Measurements from ENCODE around the gene STK32A.

Gene STK32A

DNA sequence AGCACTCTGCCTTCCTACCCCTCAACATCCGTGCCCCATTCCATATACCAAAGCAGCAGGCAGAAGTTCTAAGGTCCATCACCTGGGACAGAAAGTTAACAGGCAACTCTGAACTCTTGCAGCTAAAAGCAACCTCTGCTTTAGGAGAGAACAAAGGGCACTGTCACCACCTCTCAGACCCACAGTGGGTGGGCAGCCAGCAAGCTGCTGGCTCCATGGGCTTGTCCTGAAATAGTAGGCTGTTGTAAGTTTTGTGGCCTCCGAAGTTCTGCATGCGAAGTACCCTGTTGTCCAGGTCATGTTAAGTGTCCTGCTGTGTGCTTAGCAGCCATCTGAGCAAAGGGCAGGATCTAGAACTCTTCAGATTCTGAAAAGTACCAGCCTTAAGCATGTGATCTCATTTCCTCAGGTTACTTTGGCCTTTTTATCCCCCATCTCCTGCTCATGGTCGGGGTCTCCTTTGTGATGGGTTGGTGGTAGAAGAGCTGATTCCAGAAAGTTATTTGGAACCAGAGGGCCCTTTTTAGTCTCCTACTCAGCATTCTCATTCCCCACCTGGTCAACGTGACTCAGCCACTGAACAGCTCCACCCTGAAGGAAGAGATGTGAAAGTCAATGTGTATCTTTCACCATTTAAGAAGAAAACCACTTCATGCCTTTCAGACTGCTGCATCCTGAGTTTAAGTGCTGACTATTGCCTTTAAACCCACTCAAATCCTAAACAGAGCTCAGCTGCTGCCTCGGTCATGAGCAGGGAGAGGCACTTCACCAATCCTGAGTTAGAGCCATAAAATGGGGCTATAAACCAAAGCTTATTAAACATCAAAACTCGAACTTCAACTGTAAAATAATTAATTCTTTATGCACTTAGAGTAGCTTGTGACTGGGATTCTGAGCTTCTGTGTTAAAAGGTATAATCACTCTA is 153.6 kb downstream of the STK32A start:
- Mint-ChIP-seq H3K27ac (no peak overlapping the region), H3K27me3 (no peaks in the 10 kb centered on the region), H3K4me1 (no peaks in the 10 kb centered on the region), H3K36me3 (no peaks in the 10 kb centered on the region), H3K9me3 (no peaks in the 10 kb centered on the region), H3K4me3 (no peak overlapping the region)

DNA sequence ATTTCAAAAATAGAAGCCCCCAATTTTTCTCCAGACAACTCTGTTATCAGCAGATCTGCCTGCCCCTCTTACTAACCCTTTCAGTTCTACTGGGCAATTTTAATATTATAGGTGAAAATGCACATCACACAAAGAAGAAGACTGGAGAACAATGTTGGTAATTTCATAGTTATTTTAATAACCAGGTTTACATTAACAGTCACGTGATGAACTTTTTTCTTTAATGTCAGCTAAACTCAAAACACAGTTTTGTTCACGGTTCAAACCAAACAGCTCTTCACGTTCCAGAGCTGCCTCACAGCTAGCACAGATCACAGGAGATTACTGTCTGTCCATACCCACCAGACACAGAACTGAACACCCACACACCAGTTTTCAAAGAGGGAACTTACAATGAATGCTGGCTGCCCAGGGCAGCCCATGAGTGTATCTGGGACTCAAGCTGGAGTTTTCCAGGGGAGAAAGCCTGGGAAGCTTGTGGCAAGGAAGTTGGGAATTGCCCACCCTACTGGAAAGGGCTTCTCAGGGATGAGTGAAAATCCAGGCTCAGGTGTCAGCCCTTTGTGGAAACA is 155.9 kb downstream of the STK32A start:
- Mint-ChIP-seq H3K27me3 (no peaks in the 10 kb centered on the region), H3K9me3 (no peaks in the 10 kb centered on the region), H3K4me3 (no peak overlapping the region), H3K27ac (no peak overlapping the region), H3K36me3 (no peaks in the 10 kb centered on the region), H3K4me1 (no peaks in the 10 kb centered on the region)

DNA sequence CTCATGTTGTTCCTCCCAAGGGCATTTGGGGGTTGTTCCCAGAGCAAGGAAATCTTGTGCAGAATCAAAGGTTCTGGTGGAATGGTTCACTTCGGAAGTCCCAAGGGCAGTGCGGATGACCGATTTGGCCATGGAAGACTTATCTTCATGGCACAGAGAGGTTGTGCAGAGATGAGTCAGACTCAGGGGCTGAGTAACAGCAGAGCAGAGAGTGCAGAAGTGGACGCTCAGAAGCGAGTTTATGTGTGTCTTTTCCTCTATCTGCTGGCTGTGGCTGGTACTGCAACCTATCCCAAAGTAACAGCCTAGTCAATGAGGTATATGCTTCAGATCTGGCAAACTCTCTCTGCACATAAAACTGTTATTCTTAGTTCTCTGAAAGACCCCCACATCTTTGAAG is 157.0 kb downstream of the STK32A start:
- no peak overlapping the region for H3K27ac Mint-ChIP-seq
- H3K9me3 Mint-ChIP-seq: no peaks in the 10 kb centered on the region
- no peaks in the 10 kb centered on the region for H3K4me1 Mint-ChIP-seq
- H3K36me3 Mint-ChIP-seq: no peaks in the 10 kb centered on the region
- H3K4me3 Mint-ChIP-seq: no peak overlapping the region
- no peaks in the 10 kb centered on the region for H3K27me3 Mint-ChIP-seq

DNA sequence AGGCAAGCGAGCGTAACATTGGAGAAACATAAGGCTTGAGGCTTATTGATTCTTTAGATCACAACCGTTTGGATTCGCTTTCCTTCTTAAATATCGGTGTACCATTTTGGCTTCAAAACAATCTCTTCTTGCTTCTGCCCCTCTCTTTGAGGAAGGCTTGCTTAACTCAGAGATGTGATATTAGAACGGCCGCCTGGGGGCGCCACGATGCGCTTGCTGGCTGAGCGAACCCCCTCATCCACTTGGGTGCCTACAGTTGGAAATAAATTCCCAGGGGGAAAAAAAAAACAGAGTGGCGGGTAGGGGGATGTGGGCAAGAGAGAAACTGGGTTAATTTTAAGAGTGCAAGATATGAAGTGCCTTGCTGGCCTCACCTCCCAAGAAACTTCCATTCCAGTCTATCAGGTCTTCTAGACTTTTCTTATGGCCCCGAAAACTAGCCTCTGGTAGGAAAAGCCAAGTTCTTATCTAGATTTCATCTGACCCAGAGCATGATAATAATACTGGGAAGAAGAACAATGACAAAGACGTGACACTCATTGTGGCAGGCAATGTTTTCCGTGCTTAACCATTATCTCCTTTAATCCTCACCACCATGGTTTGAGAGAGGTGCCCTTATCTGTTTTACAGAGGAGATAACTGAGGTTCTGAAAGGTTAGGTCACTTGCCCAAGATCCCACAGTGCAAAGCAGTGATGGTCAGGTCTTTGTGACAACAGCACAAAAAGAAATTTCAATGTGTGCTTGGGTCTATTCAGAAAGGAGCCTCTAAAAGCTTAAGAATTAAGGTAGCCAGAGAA is 159.2 kb downstream of the STK32A start:
- H3K4me1 Mint-ChIP-seq: no peaks in the 10 kb centered on the region
- H3K9me3 Mint-ChIP-seq: no peaks in the 10 kb centered on the region
- H3K36me3 Mint-ChIP-seq: no peaks in the 10 kb centered on the region
- H3K27ac Mint-ChIP-seq: no peak overlapping the region
- no peak overlapping the region for H3K4me3 Mint-ChIP-seq
- no peaks in the 10 kb centered on the region for H3K27me3 Mint-ChIP-seq

DNA sequence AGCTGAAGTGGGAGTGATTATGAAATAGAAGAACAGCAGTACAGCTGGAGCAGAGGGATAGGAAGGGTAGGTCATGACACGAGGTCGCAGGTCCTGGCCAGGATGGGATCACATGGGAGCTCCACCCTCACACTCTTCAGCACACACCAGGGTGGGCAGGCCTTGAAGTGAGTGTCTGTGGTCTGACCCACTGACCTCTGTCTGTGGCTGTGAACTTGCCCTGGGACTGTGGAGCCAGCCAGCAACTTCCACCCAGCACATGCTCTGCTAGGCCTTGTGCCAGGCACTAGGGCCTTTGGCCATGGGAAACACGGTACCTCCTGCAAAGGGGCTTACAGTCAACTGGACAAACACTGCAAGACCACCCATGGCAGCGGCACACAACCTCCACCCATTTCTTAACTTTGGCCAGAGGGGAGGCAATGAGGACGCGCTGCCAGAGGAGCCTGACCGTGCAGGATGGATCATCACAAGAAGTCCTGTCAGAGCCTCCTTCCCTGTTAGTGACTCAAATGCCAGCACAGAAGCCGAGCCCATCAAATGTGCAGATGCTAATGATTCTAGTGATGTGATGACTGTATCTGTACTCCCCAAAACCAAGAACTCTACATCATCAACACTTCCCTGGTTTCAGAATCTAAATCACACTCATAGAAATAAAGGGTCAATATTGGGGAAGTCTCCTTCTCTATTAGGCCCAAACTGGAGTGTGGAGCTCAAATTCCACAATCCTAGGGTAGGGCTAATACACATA is 161.4 kb downstream of the STK32A start:
- Mint-ChIP-seq H3K9me3 (no peaks in the 10 kb centered on the region), H3K4me1 (no peaks in the 10 kb centered on the region), H3K27me3 (no peaks in the 10 kb centered on the region), H3K4me3 (no peak overlapping the region), H3K27ac (no peak overlapping the region), H3K36me3 (no peaks in the 10 kb centered on the region)

DNA sequence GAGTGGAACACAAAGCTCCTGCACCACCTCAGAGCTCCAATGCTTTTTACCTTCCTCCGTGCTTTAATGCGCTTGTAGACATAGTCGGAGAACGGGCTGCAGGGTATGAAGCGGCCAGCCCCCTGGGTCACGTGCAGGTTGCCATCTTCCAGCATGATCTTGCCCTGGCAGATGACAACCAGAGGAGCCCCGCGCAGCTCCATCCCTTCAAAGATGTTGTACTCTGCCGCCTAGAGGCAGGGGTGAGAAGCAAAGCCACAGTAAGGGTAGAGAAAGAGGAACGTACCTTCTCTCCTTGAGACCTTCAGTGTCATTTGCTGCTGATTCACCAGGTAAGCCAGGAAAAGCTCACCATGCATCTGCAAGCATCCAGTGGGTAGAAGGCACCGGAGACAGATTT is 162.8 kb downstream of the STK32A start:
- H3K4me3 Mint-ChIP-seq: no peak overlapping the region
- H3K4me1 Mint-ChIP-seq: no peaks in the 10 kb centered on the region
- H3K9me3 Mint-ChIP-seq: no peaks in the 10 kb centered on the region
- no peaks in the 10 kb centered on the region for H3K36me3 Mint-ChIP-seq
- no peak overlapping the region for H3K27ac Mint-ChIP-seq
- no peaks in the 10 kb centered on the region for H3K27me3 Mint-ChIP-seq

GRCh38 chr5:147398860-147399259 is 164.0 kb downstream of the STK32A start:
- H3K4me3 Mint-ChIP-seq: no peak overlapping the region

DNA sequence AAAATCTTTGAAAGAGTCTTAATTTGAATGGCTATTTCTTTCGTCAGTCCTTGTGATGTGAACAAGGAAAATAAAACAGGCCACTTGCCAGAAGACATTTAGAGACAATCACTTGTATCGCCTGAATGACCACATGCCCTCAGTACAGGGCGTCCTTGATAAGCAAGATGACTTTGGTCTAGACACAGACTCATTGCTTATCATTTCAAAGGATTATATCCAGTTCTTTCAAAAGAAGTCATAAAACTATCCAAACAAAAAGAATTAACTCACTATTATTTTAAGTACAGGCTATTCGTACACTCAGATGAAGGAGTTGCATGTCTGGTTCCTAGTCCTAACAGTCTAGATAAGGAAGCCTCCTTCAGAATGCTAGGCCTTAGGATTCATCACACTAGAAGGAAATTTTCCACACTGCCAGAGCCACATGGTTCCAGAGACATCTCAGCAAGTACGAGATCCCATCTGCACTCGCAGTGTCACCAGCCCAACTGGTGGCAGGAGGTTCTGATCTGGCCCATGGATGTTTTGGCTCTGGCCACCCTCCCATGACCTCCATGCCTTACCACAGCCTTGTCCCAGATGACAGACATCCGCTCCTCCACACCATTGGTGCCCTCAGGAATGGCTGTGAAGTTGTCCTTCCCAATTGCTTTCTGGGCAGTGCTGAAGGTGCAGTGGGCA is 165.4 kb downstream of the STK32A start:
- Mint-ChIP-seq H3K27ac (no peak overlapping the region), H3K9me3 (no peaks in the 10 kb centered on the region), H3K4me3 (no peak overlapping the region), H3K4me1 (no peaks in the 10 kb centered on the region), H3K27me3 (peaks cover 2% of the 10 kb centered on the region), H3K36me3 (no peaks in the 10 kb centered on the region)

More at GRCh38 chr5:147398860-147399259, 164.0 kb downstream of the STK32A start:
- Mint-ChIP-seq H3K4me1 (no peaks in the 10 kb centered on the region), H3K27ac (no peak overlapping the region), H3K9me3 (no peaks in the 10 kb centered on the region), H3K27me3 (peaks cover 2% of the 10 kb centered on the region), H3K36me3 (no peaks in the 10 kb centered on the region)

GRCh38 chr5:147400881-147401280 is 166.1 kb downstream of the STK32A start:
- no peak overlapping the region for H3K4me3 Mint-ChIP-seq
- peaks cover 2% of the 10 kb centered on the region for H3K27me3 Mint-ChIP-seq
- no peak overlapping the region for H3K27ac Mint-ChIP-seq
- no peaks in the 10 kb centered on the region for H3K36me3 Mint-ChIP-seq
- H3K4me1 Mint-ChIP-seq: no peaks in the 10 kb centered on the region
- no peaks in the 10 kb centered on the region for H3K9me3 Mint-ChIP-seq

DNA sequence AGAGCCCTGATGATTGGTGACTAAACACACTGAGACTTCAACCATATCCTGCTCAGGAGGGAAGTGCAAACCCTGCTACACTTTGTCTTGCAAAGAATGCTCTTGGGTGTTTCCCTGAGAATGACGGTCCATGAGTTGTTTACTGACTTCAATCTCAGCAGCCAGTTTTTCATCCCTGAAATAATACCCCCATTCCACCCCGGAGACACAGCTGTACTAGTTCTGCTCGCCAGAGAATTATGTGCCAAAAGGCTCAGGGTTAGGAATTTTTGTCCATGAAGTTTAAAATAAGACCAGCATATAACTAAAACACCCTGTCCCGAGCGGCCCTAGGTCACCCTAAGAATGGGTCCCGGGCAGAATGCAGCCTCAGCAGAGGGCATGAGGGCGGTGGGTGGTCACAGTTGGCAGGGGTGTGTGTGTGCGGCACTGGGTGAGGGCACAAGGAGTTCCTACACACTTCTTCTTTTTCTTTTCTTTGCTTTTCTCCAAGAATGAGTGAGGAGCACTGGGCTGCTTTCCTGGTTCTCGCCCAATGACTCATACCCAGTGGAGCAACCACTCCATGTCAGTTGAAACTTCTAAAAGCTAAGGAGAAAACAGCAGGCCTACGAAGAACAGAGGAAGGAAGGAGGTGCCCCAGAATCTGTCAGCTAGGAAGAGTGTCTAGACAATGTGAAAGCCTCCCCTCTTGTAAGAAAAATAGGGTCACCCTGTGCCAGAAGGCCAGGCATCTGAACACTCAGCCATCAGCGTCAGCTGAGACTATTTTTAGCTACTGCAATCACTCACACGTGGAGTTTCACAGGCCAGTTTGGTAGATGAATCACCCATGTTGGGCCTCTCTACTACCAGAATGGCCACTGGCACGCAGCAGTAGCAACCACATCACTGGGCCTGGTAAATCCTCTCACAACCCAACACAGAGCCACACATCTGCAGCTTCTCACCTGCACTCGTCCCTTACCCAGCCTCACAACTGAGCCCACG is 169.1 kb downstream of the STK32A start:
- H3K27me3 Mint-ChIP-seq: peaks cover 3% of the 10 kb centered on the region
- H3K36me3 Mint-ChIP-seq: no peaks in the 10 kb centered on the region
- H3K4me3 Mint-ChIP-seq: no peak overlapping the region
- no peak overlapping the region for H3K27ac Mint-ChIP-seq
- no peaks in the 10 kb centered on the region for H3K4me1 Mint-ChIP-seq
- H3K9me3 Mint-ChIP-seq: no peaks in the 10 kb centered on the region

GRCh38 chr5:147404706-147405105 is 169.9 kb downstream of the STK32A start:
- H3K4me3 Mint-ChIP-seq: no peak overlapping the region
- no peaks in the 10 kb centered on the region for H3K36me3 Mint-ChIP-seq
- no peak overlapping the region for H3K27ac Mint-ChIP-seq
- no peaks in the 10 kb centered on the region for H3K9me3 Mint-ChIP-seq
- H3K4me1 Mint-ChIP-seq: no peaks in the 10 kb centered on the region
- H3K27me3 Mint-ChIP-seq: peaks cover 3% of the 10 kb centered on the region

- Mint-ChIP-seq H3K9me3 (no peaks in the 10 kb centered on the region), H3K27ac (no peak overlapping the region), H3K27me3 (peaks cover 3% of the 10 kb centered on the region), H3K4me1 (no peaks in the 10 kb centered on the region), H3K36me3 (no peaks in the 10 kb centered on the region), H3K4me3 (no peak overlapping the region)
Measured at GRCh38 chr5:147406636-147407035, 171.8 kb downstream of the STK32A start.

DNA sequence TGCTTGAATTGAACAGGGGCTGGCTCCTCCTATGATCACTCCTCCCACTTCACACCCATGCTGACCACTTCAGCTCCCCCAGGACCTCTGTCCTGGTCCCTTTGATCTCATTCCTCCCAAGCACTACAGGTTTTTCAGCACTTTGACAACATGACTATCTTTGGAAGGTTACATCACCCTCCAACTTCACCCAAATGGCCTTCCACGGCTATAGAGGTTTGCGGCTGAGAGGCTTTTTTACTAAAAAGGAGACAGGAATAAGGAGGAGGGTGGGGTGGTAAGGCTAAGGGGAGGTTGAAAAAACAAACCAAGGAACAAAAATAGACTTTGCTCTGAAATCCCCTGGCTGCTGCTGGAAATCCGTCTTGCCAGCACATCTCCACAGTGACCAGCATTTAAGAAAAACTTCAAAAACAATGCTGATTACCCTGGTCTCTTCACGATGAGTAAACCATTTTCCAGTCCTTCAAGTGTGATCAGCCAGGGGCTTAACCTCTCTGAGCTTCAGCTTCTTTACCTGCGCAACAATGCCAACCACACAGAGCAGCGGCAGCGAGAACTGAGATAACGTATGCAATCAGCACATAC is 172.4 kb downstream of the STK32A start:
- H3K36me3 Mint-ChIP-seq: no peaks in the 10 kb centered on the region
- H3K27me3 Mint-ChIP-seq: peaks cover 3% of the 10 kb centered on the region
- H3K9me3 Mint-ChIP-seq: no peaks in the 10 kb centered on the region
- H3K4me1 Mint-ChIP-seq: no peaks in the 10 kb centered on the region
- no peak overlapping the region for H3K27ac Mint-ChIP-seq
- no peak overlapping the region for H3K4me3 Mint-ChIP-seq

- Mint-ChIP-seq H3K4me3 (no peak overlapping the region), H3K27ac (no peak overlapping the region), H3K27me3 (peaks cover 1% of the 10 kb centered on the region), H3K36me3 (no peaks in the 10 kb centered on the region), H3K9me3 (no peaks in the 10 kb centered on the region), H3K4me1 (no peaks in the 10 kb centered on the region)
Measured at GRCh38 chr5:147408980-147409379, 174.2 kb downstream of the STK32A start.
